Nucleus accumbens (tissue), 56 donors: ENCODE results near the gene ACAP3.

ENCODE experiments used
- DNase-seq, 56 donors: peaks; one replicate each; lab custom pipeline; 2025; lab: John Stamatoyannopoulos, UW

The ACAP3 gene

GRCh38 chr1:1273512-1274298, 34.0 kb downstream of the ACAP3 start, which contains the start of gene UBE2J2:
TSS of gene UBE2J2 (minus strand) at chr1:1273854. CDS start at chr1:1267992, 5,862 bp downstream.
- peak in 55 of 56 donors; percentile 73 to 96 (median 91) for DNase-seq

GRCh38 chr1:1273209-1273511, 34.6 kb downstream of the ACAP3 start:
- DNase-seq, result no peak

GRCh38 chr1:1272341-1273208, 35.2 kb downstream of the ACAP3 start:
- DNase-seq, result no peak

- no peak for DNase-seq
Measured at GRCh38 chr1:1270813-1271212, 36.9 kb downstream of the ACAP3 start.

GRCh38 chr1:1268284-1268682, 39.4 kb downstream of the ACAP3 start:
- no peak for DNase-seq

- no peak for DNase-seq
Measured at GRCh38 chr1:1267488-1268283, 40.0 kb downstream of the ACAP3 start.

- DNase-seq, result no peak
Measured at GRCh38 chr1:1264868-1265272, 42.9 kb downstream of the ACAP3 start.

- DNase-seq, result no peak
Measured at GRCh38 chr1:1264026-1264425, 43.7 kb downstream of the ACAP3 start.

- no peak for DNase-seq
Measured at GRCh38 chr1:1262758-1263157, 45.0 kb downstream of the ACAP3 start.

- no peak for DNase-seq
Measured at GRCh38 chr1:1262071-1262470, 45.7 kb downstream of the ACAP3 start.

GRCh38 chr1:1260843-1261560, 46.7 kb downstream of the ACAP3 start:
- no peak for DNase-seq

GRCh38 chr1:1259951-1260600, 47.7 kb downstream of the ACAP3 start:
- DNase-seq, result peak in 3 of 56 donors; percentile 7 to 26 (median 15)

GRCh38 chr1:1259540-1259939, 48.2 kb downstream of the ACAP3 start:
- DNase-seq, result no peak

- DNase-seq, result no peak
Measured at GRCh38 chr1:1259119-1259488, 48.6 kb downstream of the ACAP3 start.

- no peak for DNase-seq
Measured at GRCh38 chr1:1256956-1257871, 50.5 kb downstream of the ACAP3 start.

GRCh38 chr1:1255611-1256010, 52.1 kb downstream of the ACAP3 start:
- DNase-seq, result no peak

GRCh38 chr1:1255078-1255477, 52.7 kb downstream of the ACAP3 start:
- no peak for DNase-seq

GRCh38 chr1:1254667-1254998, 53.1 kb downstream of the ACAP3 start:
- DNase-seq, result no peak
